Naive thymus-derived CD4-positive, alpha-beta T cell (primary cell): ENCODE results near the gene PGC. TPM values are rescaled to one million over a fixed set of nuclear protein-coding genes. Genes with fewer than 3 reads are reported as not detected.
"Not testable (repeated sequence)": the region's sequence is repeated elsewhere in the genome, so short reads cannot be mapped to it uniquely, and the experiment has no call there.

ENCODE experiments used
- ATAC-seq: fragments of 150-1000 bp; cut with Tn5 transposase; 2 replicates; pipeline ENCODE4 v1.10.0; 2021; ENCODE audit warnings: mild to moderate bottlenecking, moderate library complexity
- CTCF ChIA-PET: fragments of 350-600 bp; sonication (Branson Sonifier 250); formaldehyde crosslinking; loops from one replicate; lab custom pipeline; 2021; ENCODE audit warnings: antibody characterized with exemption; lab: Charles Lee
- POLR2A ChIA-PET: fragments of 350-600 bp; sonication (Branson Sonifier 250); formaldehyde crosslinking; loops from one replicate; lab custom pipeline; 2021; ENCODE audit warnings: antibody characterized with exemption, inconsistent platforms; lab: Charles Lee
- DNase-seq, 9 donors: peaks; one replicate each; pipeline versions ENCODE4 v3.0.0 to v3.0.0-alpha.2; 2020 to 2022; ENCODE audit warnings: mixed read lengths in 1 of 9
- H3K27ac ChIP-seq: one replicate; pipeline ENCODE4 v1.7.0; 2013; ENCODE audit warnings: mild to moderate bottlenecking, low read depth, low read length, moderate library complexity
- H3K27me3 ChIP-seq, 2 donors: one replicate each; pipeline ENCODE4 v1.7.0; 2013; ENCODE audit warnings: low read length in 2 of 2, mild to moderate bottlenecking in 2 of 2, moderate library complexity in 2 of 2; ENCODE audit not compliant: control insufficient read depth in 2 of 2, insufficient read depth in 2 of 2
- H3K36me3 ChIP-seq, 3 experiments: 1 replicate in 2 of 3; 2 replicates in 1 of 3; pipeline ENCODE4 v1.7.0; 2013; ENCODE audit warnings: low read length in 3 of 3, mild to moderate bottlenecking in 3 of 3, moderate library complexity in 1 of 3; ENCODE audit not compliant: insufficient read depth in 3 of 3, control insufficient read depth in 2 of 3
- H3K4me1 ChIP-seq, 2 donors: one replicate each; pipeline ENCODE4 v1.7.0; 2013; ENCODE audit warnings: low read length in 2 of 2, mild to moderate bottlenecking in 2 of 2, moderate library complexity in 1 of 2; ENCODE audit not compliant: control insufficient read depth in 2 of 2, insufficient read depth in 2 of 2
- H3K4me3 ChIP-seq: 2 replicates; pipeline ENCODE4 v1.7.0; 2013; ENCODE audit warnings: mild to moderate bottlenecking, low read length
- H3K9me3 ChIP-seq, 3 experiments: 1 replicate in 2 of 3; 2 replicates in 1 of 3; pipeline ENCODE4 v1.7.0; 2013; ENCODE audit warnings: low read length in 3 of 3; ENCODE audit not compliant: control insufficient read depth in 2 of 3
- H3K27ac Mint-ChIP-seq, 9 donors: one replicate each; pipeline ENCODE4 v1.8.0; 2020 to 2022; ENCODE audit warnings: mixed read lengths in 9 of 9, mild to moderate bottlenecking in 8 of 9, moderate library complexity in 5 of 9, inconsistent platforms in 2 of 9
- H3K27me3 Mint-ChIP-seq, 5 donors: one replicate each; pipeline ENCODE4 v1.8.0; 2021 to 2022; ENCODE audit warnings: mixed read lengths in 5 of 5, mild to moderate bottlenecking in 1 of 5
- H3K36me3 Mint-ChIP-seq, 5 donors: one replicate each; pipeline ENCODE4 v1.8.0; 2020 to 2022; ENCODE audit warnings: mixed read lengths in 5 of 5, mild to moderate bottlenecking in 3 of 5, inconsistent platforms in 1 of 5
- H3K4me1 Mint-ChIP-seq, 7 donors: one replicate each; pipeline ENCODE4 v1.8.0; 2020 to 2022; ENCODE audit warnings: mixed read lengths in 7 of 7, mild to moderate bottlenecking in 3 of 7, inconsistent platforms in 1 of 7
- H3K4me3 Mint-ChIP-seq, 10 donors: one replicate each; pipeline ENCODE4 v1.8.0; 2020 to 2022; ENCODE audit warnings: mild to moderate bottlenecking in 10 of 10, mixed read lengths in 10 of 10, moderate library complexity in 6 of 10, inconsistent platforms in 2 of 10
- H3K9me3 Mint-ChIP-seq, 11 donors: one replicate each; pipeline ENCODE4 v1.8.0; 2020 to 2022; ENCODE audit warnings: mixed read lengths in 11 of 11, mild to moderate bottlenecking in 4 of 11, inconsistent platforms in 1 of 11, moderate library complexity in 1 of 11
- intact Hi-C, 2 donors: fragments of 100-400 bp; cut with micrococcal nuclease; formaldehyde crosslinking; loops; one replicate each; pipeline ENCODE4 v1.15.1; 2023
- polyA plus RNA-seq, 2 donors: library from polyadenylated mRNA; unstranded; fragments of 300-500 nt; fragmentation: Illumina TruSeq; gene quantifications; one replicate each; pipeline ENCODE4 v1.2.3, GENCODE V29; 2021
- total RNA-seq, 6 experiments: library from RNA in 5 of 6; stranded (reverse) in 5 of 6; gene quantifications; 1 replicate in 5 of 6; 2 replicates in 1 of 6; pipeline ENCODE4 v1.2.3 and lab custom pipeline; 2021 to 2026

The PGC gene
- total and polyA plus RNA-seq, 7 experiments from 2014 or later = not detected

GRCh38 chr6:41770381-41771057 lies 23.3 kb upstream of the PGC start:
- H3K9me3 Mint-ChIP-seq = peaks cover 0 to 2% (median 0%) of the 10 kb centered on the region in 11 donors

GRCh38 chr6:41769376-41769775 lies 22.2 kb upstream of the PGC start:
- Histone ChIP-seq H3K4me3 (no peak overlapping the region), H3K27me3 (no peaks in the 10 kb centered on the region), H3K4me1 (no peaks in the 10 kb centered on the region), H3K36me3 (peaks cover 0 to 35% (median 0%) of the 10 kb centered on the region in 3 experiments), H3K9me3 (no peaks in the 10 kb centered on the region), H3K27ac (no peak overlapping the region)
- peak overlapping the region in 2 of 9 donors; percentile 17 to 23 for H3K27ac Mint-ChIP-seq
- H3K27me3 Mint-ChIP-seq = no peaks in the 10 kb centered on the region
- ATAC-seq (no peak), DNase-seq (no peak)
- H3K9me3 Mint-ChIP-seq = peaks cover 0 to 2% (median 0%) of the 10 kb centered on the region in 11 donors
- POLR2A ChIA-PET = interaction anchor here (0.6 kb wide), 1 partner anchor 295 kb away, joined by 5 read pairs; no protein-coding TSS in a partner anchor
- no peak overlapping the region for H3K4me3 Mint-ChIP-seq
- peaks cover 1 to 13% (median 6%) of the 10 kb centered on the region in 7 donors for H3K4me1 Mint-ChIP-seq
- peaks cover 5 to 24% (median 11%) of the 10 kb centered on the region in 5 donors for H3K36me3 Mint-ChIP-seq
- CTCF ChIA-PET = interaction anchor here (1.1 kb wide), 1 partner anchor 18 kb away, joined by 3 read pairs; the partner anchor contains the start of gene TOMM6
- intact Hi-C loops = no loop called here

More at GRCh38 chr6:41770381-41771057, 23.3 kb upstream of the PGC start:
- POLR2A ChIA-PET = no interaction called here
- Mint-ChIP-seq H3K27ac (no peak overlapping the region), H3K4me3 (peak overlapping the region in 1 of 10 donors; percentile 34), H3K27me3 (no peaks in the 10 kb centered on the region), H3K4me1 (peaks cover 1 to 13% (median 6%) of the 10 kb centered on the region in 7 donors), H3K36me3 (peaks cover 5 to 35% (median 17%) of the 10 kb centered on the region in 5 donors)
- Histone ChIP-seq H3K4me1 (no peaks in the 10 kb centered on the region), H3K4me3 (no peak overlapping the region), H3K9me3 (no peaks in the 10 kb centered on the region), H3K36me3 (peaks cover 0 to 47% (median 0%) of the 10 kb centered on the region in 3 experiments), H3K27ac (no peak overlapping the region), H3K27me3 (no peaks in the 10 kb centered on the region)
- DNase-seq = no peak
- no peak for ATAC-seq
- intact Hi-C loops = no loop called here
- CTCF ChIA-PET = interaction anchor here (0.8 kb wide), 1 partner anchor 11 kb away, joined by 3 read pairs; no protein-coding TSS in a partner anchor

- Histone ChIP-seq H3K4me1 (no peaks in the 10 kb centered on the region), H3K9me3 (no peaks in the 10 kb centered on the region), H3K27me3 (no peaks in the 10 kb centered on the region), H3K36me3 (peaks cover 0 to 32% (median 0%) of the 10 kb centered on the region in 3 experiments), H3K27ac (no peak overlapping the region), H3K4me3 (no peak overlapping the region)
- peaks cover 1 to 13% (median 6%) of the 10 kb centered on the region in 7 donors for H3K4me1 Mint-ChIP-seq
- H3K9me3 Mint-ChIP-seq = peaks cover 0 to 2% (median 0%) of the 10 kb centered on the region in 11 donors
- no peaks in the 10 kb centered on the region for H3K27me3 Mint-ChIP-seq
- H3K36me3 Mint-ChIP-seq = peaks cover 5 to 20% (median 7%) of the 10 kb centered on the region in 5 donors
- no peak for DNase-seq
- no peak for ATAC-seq
- no peak overlapping the region for H3K4me3 Mint-ChIP-seq
- H3K27ac Mint-ChIP-seq = peak overlapping the region in 5 of 9 donors; percentile 8 to 70 (median 23)
- ChIA-PET CTCF (interaction anchor here (1.0 to 1.1 kb wide), 2 partner anchors 19 to 399 kb away, joined by 3 read pairs; partner anchors contain the start of gene TOMM6), POLR2A (no interaction called here)
- intact Hi-C loops = no loop called here
Measured at GRCh38 chr6:41768545-41769308, 21.5 kb upstream of the PGC start.

GRCh38 chr6:41767112-41767833 lies 20.1 kb upstream of the PGC start:
- Mint-ChIP-seq H3K27ac (no peak overlapping the region), H3K9me3 (peaks cover 0 to 2% (median 0%) of the 10 kb centered on the region in 11 donors), H3K27me3 (no peaks in the 10 kb centered on the region), H3K4me3 (no peak overlapping the region), H3K36me3 (peaks cover 4 to 14% (median 4%) of the 10 kb centered on the region in 5 donors), H3K4me1 (peaks cover 1 to 13% (median 6%) of the 10 kb centered on the region in 7 donors)
- H3K4me3 ChIP-seq = no peak overlapping the region
- no peaks in the 10 kb centered on the region for H3K9me3 ChIP-seq
- intact Hi-C loops = no loop called here
- H3K4me1 ChIP-seq = no peaks in the 10 kb centered on the region
- ATAC-seq = no peak
- POLR2A ChIA-PET = no interaction called here
- no peak for DNase-seq
- peaks cover 0 to 22% (median 0%) of the 10 kb centered on the region in 3 experiments for H3K36me3 ChIP-seq
- no peaks in the 10 kb centered on the region for H3K27me3 ChIP-seq
- CTCF ChIA-PET = no interaction called here
- H3K27ac ChIP-seq = no peak overlapping the region

GRCh38 chr6:41766043-41766664 lies 19.0 kb upstream of the PGC start:
- DNase-seq, H3K27me3 ChIP-seq, ATAC-seq, H3K27me3 Mint-ChIP-seq, H3K4me1 ChIP-seq, H3K27ac ChIP-seq, intact Hi-C loops, H3K4me3 ChIP-seq, H3K9me3 Mint-ChIP-seq, H3K27ac Mint-ChIP-seq, H3K4me3 Mint-ChIP-seq, H3K9me3 ChIP-seq, H3K36me3 Mint-ChIP-seq: not testable (repeated sequence)
- CTCF ChIA-PET = interaction anchor here (0.7 kb wide), 1 partner anchor 332 kb away, joined by 4 read pairs; no protein-coding TSS in a partner anchor
- peaks cover 0 to 11% (median 0%) of the 10 kb centered on the region in 3 experiments for H3K36me3 ChIP-seq
- peaks cover 1 to 13% (median 6%) of the 10 kb centered on the region in 7 donors for H3K4me1 Mint-ChIP-seq
- POLR2A ChIA-PET = interaction anchor here (0.6 kb wide), 1 partner anchor 696 kb away, joined by 5 read pairs; no protein-coding TSS in a partner anchor

- Mint-ChIP-seq H3K4me3 (no peak overlapping the region), H3K27ac (no peak overlapping the region), H3K9me3 (peaks cover 0 to 2% (median 0%) of the 10 kb centered on the region in 11 donors), H3K4me1 (peaks cover 0 to 6% (median 4%) of the 10 kb centered on the region in 7 donors), H3K27me3 (no peaks in the 10 kb centered on the region), H3K36me3 (peaks cover 0 to 3% (median 0%) of the 10 kb centered on the region in 5 donors)
- ATAC-seq (no peak), DNase-seq (no peak)
- CTCF ChIA-PET = interaction anchor here (0.6 kb wide), 1 partner anchor 266 kb away, joined by 3 read pairs; no protein-coding TSS in a partner anchor
- Histone ChIP-seq H3K27ac (no peak overlapping the region), H3K4me1 (no peaks in the 10 kb centered on the region), H3K4me3 (no peak overlapping the region), H3K36me3 (no peaks in the 10 kb centered on the region), H3K27me3 (no peaks in the 10 kb centered on the region), H3K9me3 (no peaks in the 10 kb centered on the region)
- POLR2A ChIA-PET = no interaction called here
- intact Hi-C loops = no loop called here
Measured at GRCh38 chr6:41763470-41763869, 16.3 kb upstream of the PGC start.
